HG03175 (cell line): ENCODE data around the gene SCAF4.
"Not testable (repeated sequence)": the region's sequence is repeated elsewhere in the genome, so short reads cannot be mapped to it uniquely, and the experiment has no call there.

ENCODE experiments used
- ATAC-seq: cut with Tn5 transposase; IDR thresholded peaks from one replicate; pipeline ENCODE4 v1.9.1; 2021; ENCODE audit warnings: mild to moderate bottlenecking, moderate library complexity; ENCODE audit not compliant: unreplicated experiment

SCAF4 gene

GRCh38 chr21:31743712-31744111 lies 11.8 kb upstream of the SCAF4 start:
- ATAC-seq, result no peak

- no peak for ATAC-seq
Measured at GRCh38 chr21:31741116-31741515, 9.2 kb upstream of the SCAF4 start.

- ATAC-seq, result not testable (repeated sequence)
Measured at GRCh38 chr21:31737586-31738397, 5.9 kb upstream of the SCAF4 start.

- ATAC-seq, result no peak
Measured at GRCh38 chr21:31735511-31735992, 3.6 kb upstream of the SCAF4 start.

GRCh38 chr21:31733551-31734149 lies 1.7 kb upstream of the SCAF4 start:
- no peak for ATAC-seq

GRCh38 chr21:31732597-31733550 lies 956 bp upstream of the SCAF4 start:
- no peak for ATAC-seq

GRCh38 chr21:31731056-31731856 lies 662 bp downstream of the SCAF4 start:
- ATAC-seq, result peak; percentile 23

- no peak for ATAC-seq
Measured at GRCh38 chr21:31730712-31731055, 1.2 kb downstream of the SCAF4 start.

GRCh38 chr21:31729622-31730343 lies 2.1 kb downstream of the SCAF4 start:
- no peak for ATAC-seq

- ATAC-seq, result no peak
Measured at GRCh38 chr21:31728952-31729351, 3.0 kb downstream of the SCAF4 start.

GRCh38 chr21:31728191-31728590 lies 3.7 kb downstream of the SCAF4 start:
- ATAC-seq, result no peak

- ATAC-seq, result no peak
Measured at GRCh38 chr21:31727181-31727580, 4.7 kb downstream of the SCAF4 start.

GRCh38 chr21:31726407-31726806 lies 5.5 kb downstream of the SCAF4 start:
- ATAC-seq, result no peak

GRCh38 chr21:31725202-31725839 lies 6.6 kb downstream of the SCAF4 start:
- no peak for ATAC-seq

- ATAC-seq, result no peak
Measured at GRCh38 chr21:31724552-31724951, 7.4 kb downstream of the SCAF4 start.

GRCh38 chr21:31721381-31721780 lies 10.5 kb downstream of the SCAF4 start:
- ATAC-seq, result no peak

GRCh38 chr21:31720739-31721138 lies 11.2 kb downstream of the SCAF4 start:
- no peak for ATAC-seq

GRCh38 chr21:31720330-31720729 lies 11.6 kb downstream of the SCAF4 start:
- ATAC-seq, result no peak

GRCh38 chr21:31716106-31716505 lies 15.8 kb downstream of the SCAF4 start:
- no peak for ATAC-seq
